Astrocyte of the cerebellum (primary cell): ENCODE measurements around the gene PDCL2.
A peak's percentile ranks its signal among the peaks of the same experiment; 100 is the strongest.

Experiments
- DNase-seq: peaks from one replicate; pipeline ENCODE4 v3.0.0-alpha.2; 2011; ENCODE audit warnings: low read depth
- H3K4me3 ChIP-seq: 2 replicates; pipeline ENCODE4 v1.5.1; 2011; ENCODE audit warnings: mild to moderate bottlenecking, low read depth, low read length, moderate library complexity
- CTCF ChIP-seq: IDR thresholded peaks from 2 replicates; pipeline ENCODE4 v1.5.1; 2012; ENCODE audit warnings: low read length, low read depth, moderate library complexity, mild to moderate bottlenecking; ENCODE audit errors: missing control alignments
- in situ Hi-C: cut with HindIII; loops from 2 replicates; pipeline ENCODE4 v1.10.0; 2017; ENCODE audit warnings: low sequenced_read_pairs

PDCL2 gene

GRCh38 chr4:55592014-55592413 lies at the start of gene PDCL2:
Gene PDCL2 (minus strand): TSS chr4:55592245. CDS start chr4:55592109, 136 bp downstream.
- DNase-seq = no peak
- in situ Hi-C loops = no loop called here
- no peak within 1 kb of the TSS for H3K4me3 ChIP-seq
- TF ChIP-seq CTCF = no peak

- TF ChIP-seq CTCF = no peak
- in situ Hi-C loops = no loop called here
- no peak for DNase-seq
- H3K4me3 ChIP-seq = no peak overlapping the region
These were observed 45.3 kb upstream of the PDCL2 start for GRCh38 chr4:55637272-55637820.

- in situ Hi-C loops = no loop called here
- no peak for TF ChIP-seq CTCF
- no peak for DNase-seq
- H3K4me3 ChIP-seq = peak overlapping the region; percentile 41
These were observed 44.6 kb upstream of the PDCL2 start for GRCh38 chr4:55636656-55636999.

GRCh38 chr4:55635741-55636655 lies 44.0 kb upstream of the PDCL2 start, which contains the start of gene NMU:
Gene NMU (minus strand): TSS chr4:55636298. CDS start chr4:55636192, 106 bp downstream.
- peak within 1 kb of the TSS; percentile 41 for H3K4me3 ChIP-seq
- no peak for DNase-seq
- in situ Hi-C loops = no loop called here
- no peak for TF ChIP-seq CTCF

- peak overlapping the region; percentile 41 for H3K4me3 ChIP-seq
- no peak for DNase-seq
- in situ Hi-C loops = no loop called here
These were observed 43.2 kb upstream of the PDCL2 start for GRCh38 chr4:55635282-55635681.

More at GRCh38 chr4:55635282-55635681, 43.2 kb upstream of the PDCL2 start:
- TF ChIP-seq CTCF = no peak
